Measurements from ENCODE around the gene LMO2. TPM values are rescaled to one million over a fixed set of nuclear protein-coding genes. Genes with fewer than 3 reads are reported as not detected.
"Not testable (repeated sequence)": the region's sequence is repeated elsewhere in the genome, so short reads cannot be mapped to it uniquely, and the experiment has no call there.

LMO2 gene
- total and polyA plus RNA-seq, 4 donors: 25.5 to 72.4 (median 51.3) TPM

GRCh38 chr11:33931739-33932366, 40.0 kb upstream of the LMO2 start:
- DNase-seq; H3K4me3 ChIP-seq (ENCODE audit: low read length in 2 of 2); H3K27ac ChIP-seq (ENCODE audit: low read depth in 1 of 2, low read length in 2 of 2); H3K4me1 ChIP-seq (ENCODE audit: control insufficient read depth in 1 of 2, insufficient read depth in 2 of 2, low read length in 2 of 2); H3K27me3 ChIP-seq (ENCODE audit: control insufficient read depth in 1 of 2, insufficient read depth in 2 of 2, low read length in 1 of 2); ATAC-seq (ENCODE audit: low FRiP score); H3K9me3 ChIP-seq (ENCODE audit: control insufficient read depth, low read length); H3K36me3 ChIP-seq (ENCODE audit: control insufficient read depth in 1 of 2, insufficient read depth in 2 of 2, low read length in 1 of 2): not testable (repeated sequence)
- intact Hi-C loops (cut with DNase I): loop anchor here in 1 of 2 donors (5.0 kb wide), 1 partner anchor 35 kb away; no protein-coding TSS in a partner anchor
- 96 to 97% methylated on average over 12 of the region's 12 CpGs for WGBS, 2 donors

GRCh38 chr11:33931067-33931466, 39.2 kb upstream of the LMO2 start:
- Histone ChIP-seq H3K4me1 (ENCODE audit: control insufficient read depth in 1 of 2, insufficient read depth in 2 of 2, low read length in 2 of 2) (peaks cover 0 to 6% of the 10 kb centered on the region in 2 donors), H3K27me3 (ENCODE audit: control insufficient read depth in 1 of 2, insufficient read depth in 2 of 2, low read length in 1 of 2) (no peaks in the 10 kb centered on the region), H3K9me3 (ENCODE audit: control insufficient read depth, low read length) (no peaks in the 10 kb centered on the region), H3K36me3 (ENCODE audit: control insufficient read depth in 1 of 2, insufficient read depth in 2 of 2, low read length in 1 of 2) (no peaks in the 10 kb centered on the region), H3K27ac (ENCODE audit: low read depth in 1 of 2, low read length in 2 of 2) (peak overlapping the region in 1 of 2 donors; percentile 62), H3K4me3 (ENCODE audit: low read length in 2 of 2) (no peak overlapping the region)
- DNase-seq: no peak
- intact Hi-C loops (cut with DNase I): loop anchor here in 1 of 2 donors (5.0 kb wide), 1 partner anchor 34 kb away; no protein-coding TSS in a partner anchor
- ATAC-seq (ENCODE audit: low FRiP score): no peak
- 9 to 25% methylated on average over 1 of the region's 1 CpG for WGBS, 2 donors

- intact Hi-C loops (cut with DNase I): loop anchor here in 1 of 2 donors (5.0 kb wide), 1 partner anchor 33 kb away; no protein-coding TSS in a partner anchor
- H3K36me3 ChIP-seq (ENCODE audit: control insufficient read depth in 1 of 2, insufficient read depth in 2 of 2, low read length in 1 of 2): no peaks in the 10 kb centered on the region
- H3K27me3 ChIP-seq (ENCODE audit: control insufficient read depth in 1 of 2, insufficient read depth in 2 of 2, low read length in 1 of 2): no peaks in the 10 kb centered on the region
- H3K27ac ChIP-seq (ENCODE audit: low read depth in 1 of 2, low read length in 2 of 2): peak overlapping the region in 1 of 2 donors; percentile 41
- ATAC-seq (ENCODE audit: low FRiP score): peak; percentile 91
- WGBS, 2 donors: 3 to 11% methylated on average over 7 of the region's 7 CpGs
- H3K4me1 ChIP-seq (ENCODE audit: control insufficient read depth in 1 of 2, insufficient read depth in 2 of 2, low read length in 2 of 2): peaks cover 0 to 6% of the 10 kb centered on the region in 2 donors
- H3K4me3 ChIP-seq (ENCODE audit: low read length in 2 of 2): no peak overlapping the region
- H3K9me3 ChIP-seq (ENCODE audit: control insufficient read depth, low read length): no peaks in the 10 kb centered on the region
- peak in 1 of 2 donors; percentile 59 for DNase-seq
Measured at GRCh38 chr11:33930317-33931021, 38.6 kb upstream of the LMO2 start.

- ATAC-seq (ENCODE audit: low FRiP score): no peak
- Histone ChIP-seq H3K4me3 (ENCODE audit: low read length in 2 of 2) (no peak overlapping the region), H3K9me3 (ENCODE audit: control insufficient read depth, low read length) (no peaks in the 10 kb centered on the region), H3K27ac (ENCODE audit: low read depth in 1 of 2, low read length in 2 of 2) (no peak overlapping the region), H3K27me3 (ENCODE audit: control insufficient read depth in 1 of 2, insufficient read depth in 2 of 2, low read length in 1 of 2) (no peaks in the 10 kb centered on the region), H3K36me3 (ENCODE audit: control insufficient read depth in 1 of 2, insufficient read depth in 2 of 2, low read length in 1 of 2) (no peaks in the 10 kb centered on the region), H3K4me1 (ENCODE audit: control insufficient read depth in 1 of 2, insufficient read depth in 2 of 2, low read length in 2 of 2) (peaks cover 0 to 6% of the 10 kb centered on the region in 2 donors)
- 95 to 96% methylated on average over 4 of the region's 4 CpGs for WGBS, 2 donors
- no peak for DNase-seq
- intact Hi-C loops (cut with DNase I): no loop called here
Measured at GRCh38 chr11:33928564-33928963, 36.7 kb upstream of the LMO2 start.

- Histone ChIP-seq H3K4me3 (ENCODE audit: low read length in 2 of 2) (no peak overlapping the region), H3K27ac (ENCODE audit: low read depth in 1 of 2, low read length in 2 of 2) (no peak overlapping the region), H3K9me3 (ENCODE audit: control insufficient read depth, low read length) (no peaks in the 10 kb centered on the region), H3K36me3 (ENCODE audit: control insufficient read depth in 1 of 2, insufficient read depth in 2 of 2, low read length in 1 of 2) (no peaks in the 10 kb centered on the region), H3K27me3 (ENCODE audit: control insufficient read depth in 1 of 2, insufficient read depth in 2 of 2, low read length in 1 of 2) (no peaks in the 10 kb centered on the region), H3K4me1 (ENCODE audit: control insufficient read depth in 1 of 2, insufficient read depth in 2 of 2, low read length in 2 of 2) (peaks cover 0 to 6% of the 10 kb centered on the region in 2 donors)
- ATAC-seq (ENCODE audit: low FRiP score) (no peak), DNase-seq (no peak)
- intact Hi-C loops (cut with DNase I): no loop called here
- 70 to 77% methylated on average over 16 of the region's 16 CpGs for WGBS, 2 donors
Measured at GRCh38 chr11:33926671-33927552, 35.0 kb upstream of the LMO2 start.

- Histone ChIP-seq H3K36me3 (ENCODE audit: control insufficient read depth in 1 of 2, insufficient read depth in 2 of 2, low read length in 1 of 2) (no peaks in the 10 kb centered on the region), H3K4me1 (ENCODE audit: control insufficient read depth in 1 of 2, insufficient read depth in 2 of 2, low read length in 2 of 2) (no peaks in the 10 kb centered on the region), H3K27ac (ENCODE audit: low read depth in 1 of 2, low read length in 2 of 2) (no peak overlapping the region), H3K4me3 (ENCODE audit: low read length in 2 of 2) (no peak overlapping the region), H3K9me3 (ENCODE audit: control insufficient read depth, low read length) (no peaks in the 10 kb centered on the region), H3K27me3 (ENCODE audit: control insufficient read depth in 1 of 2, insufficient read depth in 2 of 2, low read length in 1 of 2) (no peaks in the 10 kb centered on the region)
- ATAC-seq (ENCODE audit: low FRiP score) (no peak), DNase-seq (no peak)
- WGBS, 2 donors: 87 to 88% methylated on average over 5 of the region's 5 CpGs
- intact Hi-C loops (cut with DNase I): no loop called here
Measured at GRCh38 chr11:33924341-33924740, 32.5 kb upstream of the LMO2 start.

- Histone ChIP-seq H3K27ac (ENCODE audit: low read depth in 1 of 2, low read length in 2 of 2) (no peak overlapping the region), H3K4me1 (ENCODE audit: control insufficient read depth in 1 of 2, insufficient read depth in 2 of 2, low read length in 2 of 2) (no peaks in the 10 kb centered on the region), H3K36me3 (ENCODE audit: control insufficient read depth in 1 of 2, insufficient read depth in 2 of 2, low read length in 1 of 2) (no peaks in the 10 kb centered on the region), H3K27me3 (ENCODE audit: control insufficient read depth in 1 of 2, insufficient read depth in 2 of 2, low read length in 1 of 2) (no peaks in the 10 kb centered on the region), H3K9me3 (ENCODE audit: control insufficient read depth, low read length) (no peaks in the 10 kb centered on the region), H3K4me3 (ENCODE audit: low read length in 2 of 2) (no peak overlapping the region)
- DNase-seq (no peak), ATAC-seq (ENCODE audit: low FRiP score) (no peak)
- 89 to 91% methylated on average over 2 of the region's 2 CpGs for WGBS, 2 donors
- intact Hi-C loops (cut with DNase I): no loop called here
Measured at GRCh38 chr11:33923626-33924025, 31.8 kb upstream of the LMO2 start.

GRCh38 chr11:33920838-33921613, 29.1 kb upstream of the LMO2 start:
- Histone ChIP-seq H3K27ac (ENCODE audit: low read depth in 1 of 2, low read length in 2 of 2) (no peak overlapping the region), H3K9me3 (ENCODE audit: control insufficient read depth, low read length) (no peaks in the 10 kb centered on the region), H3K4me1 (ENCODE audit: control insufficient read depth in 1 of 2, insufficient read depth in 2 of 2, low read length in 2 of 2) (no peaks in the 10 kb centered on the region), H3K27me3 (ENCODE audit: control insufficient read depth in 1 of 2, insufficient read depth in 2 of 2, low read length in 1 of 2) (no peaks in the 10 kb centered on the region), H3K36me3 (ENCODE audit: control insufficient read depth in 1 of 2, insufficient read depth in 2 of 2, low read length in 1 of 2) (no peaks in the 10 kb centered on the region), H3K4me3 (ENCODE audit: low read length in 2 of 2) (no peak overlapping the region)
- intact Hi-C loops (cut with DNase I): no loop called here
- 78% methylated on average over 8 of the region's 8 CpGs for WGBS, 2 donors
- ATAC-seq (ENCODE audit: low FRiP score) (no peak), DNase-seq (no peak)
